Activated T-helper 17 cell treated with anti-CD3 and anti-CD28 coated beads, Interleukin-2, amount 50 U/mL, for 72 hours (primary cell): Measurements from ENCODE around the gene SDS. TPM values are rescaled to one million over a fixed set of nuclear protein-coding genes. Genes with fewer than 3 reads are reported as not detected.

ENCODE experiments used
- ATAC-seq: fragments of 150-1000 bp; cut with Tn5 transposase; replicated peaks from 2 replicates; pipeline ENCODE4 v1.10.0; 2021; ENCODE audit warnings: mild to moderate bottlenecking, moderate library complexity
- H3K27ac Mint-ChIP-seq: one replicate; pipeline ENCODE4 v1.8.0; 2022; ENCODE audit warnings: mixed read lengths
- H3K27me3 Mint-ChIP-seq: one replicate; pipeline ENCODE4 v1.8.0; 2022; ENCODE audit warnings: mixed read lengths
- H3K36me3 Mint-ChIP-seq: one replicate; pipeline ENCODE4 v1.8.0; 2022; ENCODE audit warnings: low read depth, mild to moderate bottlenecking, mixed read lengths
- H3K4me1 Mint-ChIP-seq: one replicate; pipeline ENCODE4 v1.8.0; 2022; ENCODE audit warnings: mixed read lengths
- H3K4me3 Mint-ChIP-seq: one replicate; pipeline ENCODE4 v1.8.0; 2022; ENCODE audit warnings: mild to moderate bottlenecking, mixed read lengths
- H3K9me3 Mint-ChIP-seq: one replicate; pipeline ENCODE4 v1.8.0; 2022; ENCODE audit warnings: mixed read lengths
- total RNA-seq, 2 donors: library from RNA; stranded (reverse); gene quantifications; one replicate each; pipeline ENCODE4 v1.2.3, GENCODE V29; 2022

Gene SDS
- total RNA-seq, 2 donors from 2014 or later, result not detected

DNA sequence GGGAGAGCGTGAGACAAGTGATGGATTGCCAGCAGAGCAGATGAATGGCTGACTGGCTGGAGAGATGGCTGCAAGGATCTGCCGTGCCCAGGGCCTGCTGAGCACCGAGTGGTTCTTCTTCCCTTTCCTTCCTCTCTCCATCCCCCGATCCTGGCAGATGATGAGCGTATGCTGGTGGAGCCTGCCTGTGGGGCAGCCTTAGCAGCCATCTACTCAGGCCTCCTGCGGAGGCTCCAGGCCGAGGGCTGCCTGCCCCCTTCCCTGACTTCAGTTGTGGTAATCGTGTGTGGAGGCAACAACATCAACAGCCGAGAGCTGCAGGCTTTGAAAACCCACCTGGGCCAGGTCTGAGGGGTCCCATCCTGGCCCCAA, 34.0 kb upstream of the SDS start:
- no peaks in the 10 kb centered on the region for H3K36me3 Mint-ChIP-seq
- ATAC-seq, result no peak
- no peak overlapping the region for H3K4me3 Mint-ChIP-seq
- no peak overlapping the region for H3K27ac Mint-ChIP-seq
- no peaks in the 10 kb centered on the region for H3K4me1 Mint-ChIP-seq
- peaks cover 14% of the 10 kb centered on the region for H3K27me3 Mint-ChIP-seq
- no peaks in the 10 kb centered on the region for H3K9me3 Mint-ChIP-seq

DNA sequence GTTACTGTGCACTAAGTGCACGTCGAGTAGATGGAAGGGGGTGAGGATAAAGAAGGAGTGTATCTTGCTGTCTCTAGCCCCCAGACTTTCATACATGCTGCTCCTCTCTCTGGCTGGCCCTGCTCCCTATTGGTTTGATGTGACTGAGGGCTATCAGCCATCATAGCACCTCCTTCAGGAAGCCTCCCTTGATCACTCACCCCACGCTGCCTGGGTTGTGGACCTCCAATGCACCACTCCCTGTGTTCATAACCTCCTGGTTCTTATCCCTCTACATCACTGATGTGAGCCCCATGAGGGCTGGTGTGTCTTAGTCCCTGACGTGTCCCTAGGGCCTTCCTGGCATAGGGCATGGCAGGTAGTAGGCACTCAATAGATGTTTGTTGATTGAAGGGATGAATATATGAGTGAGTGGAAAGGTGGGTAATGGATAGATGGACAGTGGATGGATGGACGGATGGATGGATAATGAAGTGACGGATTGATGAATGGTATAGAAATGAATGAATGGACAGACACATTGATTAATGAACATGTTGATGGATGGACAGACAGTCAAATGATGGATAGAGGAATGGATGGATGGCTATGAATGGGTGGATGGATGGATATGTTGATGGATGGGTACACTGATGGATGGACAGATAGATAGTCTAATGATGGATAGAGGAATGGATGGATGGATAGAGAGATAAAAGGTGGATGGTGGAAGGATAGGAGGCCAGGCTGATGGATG, 33.5 kb upstream of the SDS start:
- ATAC-seq, result no peak
- Mint-ChIP-seq H3K27ac (no peak overlapping the region), H3K36me3 (no peaks in the 10 kb centered on the region), H3K9me3 (no peaks in the 10 kb centered on the region), H3K4me1 (no peaks in the 10 kb centered on the region), H3K4me3 (no peak overlapping the region), H3K27me3 (peaks cover 19% of the 10 kb centered on the region)

DNA sequence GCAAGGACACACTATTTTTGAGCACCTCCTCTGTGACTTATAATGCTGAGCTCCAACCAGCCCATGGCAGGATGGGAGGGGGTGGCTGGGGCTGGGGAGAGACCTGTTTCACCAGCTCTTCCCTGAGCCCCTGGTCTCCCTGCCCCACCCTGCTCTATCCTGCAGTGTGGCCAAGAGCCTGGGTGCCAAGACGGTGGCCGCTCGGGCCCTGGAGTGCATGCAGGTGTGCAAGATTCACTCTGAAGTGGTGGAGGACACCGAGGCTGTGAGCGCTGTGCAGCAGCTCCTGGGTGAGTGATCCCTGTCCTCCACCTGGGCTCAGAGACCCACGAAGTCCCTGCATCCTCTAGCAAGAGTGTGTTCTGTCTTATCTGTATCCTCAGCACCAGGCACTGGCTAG, 32.9 kb upstream of the SDS start:
- no peaks in the 10 kb centered on the region for H3K9me3 Mint-ChIP-seq
- H3K36me3 Mint-ChIP-seq, result no peaks in the 10 kb centered on the region
- H3K4me1 Mint-ChIP-seq, result no peaks in the 10 kb centered on the region
- H3K4me3 Mint-ChIP-seq, result no peak overlapping the region
- H3K27ac Mint-ChIP-seq, result no peak overlapping the region
- no peak for ATAC-seq
- peaks cover 20% of the 10 kb centered on the region for H3K27me3 Mint-ChIP-seq

DNA sequence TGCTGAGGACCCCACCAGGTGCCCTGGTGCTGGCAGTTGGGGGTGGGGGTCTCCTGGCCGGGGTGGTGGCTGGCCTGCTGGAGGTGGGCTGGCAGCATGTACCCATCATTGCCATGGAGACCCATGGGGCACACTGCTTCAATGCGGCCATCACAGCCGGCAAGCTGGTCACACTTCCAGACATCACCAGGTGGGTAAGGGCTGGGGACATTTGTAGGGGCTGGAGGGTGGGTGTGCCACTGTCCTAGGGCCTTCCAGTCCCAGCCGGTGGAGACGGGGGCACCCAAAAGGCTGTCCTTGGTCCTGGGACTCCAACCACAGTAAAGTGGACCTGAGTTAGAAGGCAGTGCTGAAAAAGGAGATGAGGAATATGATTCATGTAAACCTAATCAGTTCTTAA, 31.7 kb upstream of the SDS start:
- H3K4me3 Mint-ChIP-seq, result no peak overlapping the region
- no peaks in the 10 kb centered on the region for H3K9me3 Mint-ChIP-seq
- peaks cover 19% of the 10 kb centered on the region for H3K27me3 Mint-ChIP-seq
- no peaks in the 10 kb centered on the region for H3K4me1 Mint-ChIP-seq
- H3K36me3 Mint-ChIP-seq, result no peaks in the 10 kb centered on the region
- H3K27ac Mint-ChIP-seq, result no peak overlapping the region
- no peak for ATAC-seq

DNA sequence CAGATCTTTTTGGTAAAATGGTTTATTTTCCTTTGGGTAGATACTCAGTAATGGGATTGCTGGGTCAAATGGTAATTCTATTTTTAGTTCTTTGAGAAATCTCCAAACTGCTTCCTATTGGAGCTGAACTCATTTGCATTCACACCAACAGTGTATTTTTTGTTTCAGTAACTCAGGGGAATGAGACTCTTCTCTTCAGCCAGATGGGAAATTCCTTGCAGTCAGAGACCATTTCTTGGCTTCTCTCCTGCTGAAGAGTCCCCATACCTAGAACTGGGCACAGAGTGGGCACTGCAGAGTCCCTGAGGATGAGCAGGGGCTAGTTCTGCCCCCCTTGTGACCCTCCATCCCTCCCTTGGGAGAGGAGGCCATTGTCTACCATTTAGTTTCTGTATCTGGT, 29.3 kb upstream of the SDS start:
- Mint-ChIP-seq H3K4me3 (no peak overlapping the region), H3K27me3 (peaks cover 22% of the 10 kb centered on the region), H3K36me3 (no peaks in the 10 kb centered on the region), H3K27ac (no peak overlapping the region), H3K4me1 (no peaks in the 10 kb centered on the region), H3K9me3 (peaks cover 5% of the 10 kb centered on the region)
- no peak for ATAC-seq

DNA sequence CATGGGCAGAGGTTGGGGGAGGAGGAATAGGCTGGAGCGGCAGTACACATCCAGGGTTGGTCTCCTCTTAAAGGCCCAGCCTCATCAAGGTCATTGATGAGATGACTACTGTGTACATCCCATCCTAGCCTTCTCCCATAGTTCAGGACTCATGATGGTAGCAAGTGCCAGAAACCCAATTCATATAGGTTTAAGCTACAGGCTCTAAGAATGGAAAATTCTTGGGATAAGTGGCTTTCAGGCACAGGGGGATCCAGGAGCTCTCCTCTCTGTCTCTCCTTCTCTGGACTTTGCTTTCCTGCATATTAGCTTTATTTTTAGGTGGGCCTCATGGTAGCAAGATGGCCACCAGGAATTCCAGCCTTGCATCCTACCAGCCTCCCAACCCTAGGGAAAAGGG, 24.8 kb upstream of the SDS start:
- H3K27ac Mint-ChIP-seq, result no peak overlapping the region
- no peak for ATAC-seq
- no peaks in the 10 kb centered on the region for H3K36me3 Mint-ChIP-seq
- no peak overlapping the region for H3K4me3 Mint-ChIP-seq
- H3K4me1 Mint-ChIP-seq, result no peaks in the 10 kb centered on the region
- peaks cover 22% of the 10 kb centered on the region for H3K27me3 Mint-ChIP-seq
- peaks cover 5% of the 10 kb centered on the region for H3K9me3 Mint-ChIP-seq

DNA sequence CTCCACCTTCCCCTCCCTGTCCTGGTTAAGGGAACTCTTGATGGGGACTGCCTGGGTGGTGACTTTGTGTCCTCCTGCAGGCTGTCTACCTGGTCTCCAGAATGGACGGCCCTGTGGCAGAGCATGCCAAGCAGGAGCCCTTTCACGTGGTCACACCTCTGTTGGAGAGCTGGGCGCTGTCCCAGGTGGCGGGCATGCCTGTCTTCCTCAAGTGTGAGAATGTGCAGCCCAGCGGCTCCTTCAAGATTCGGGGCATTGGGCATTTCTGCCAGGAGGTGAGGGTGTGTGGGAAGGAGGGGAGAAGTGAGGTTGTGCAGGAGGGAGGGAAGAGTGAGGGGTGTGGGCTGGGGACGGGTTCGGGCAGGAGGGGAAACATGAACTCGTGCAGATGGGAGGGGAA, 24.2 kb upstream of the SDS start:
- H3K27me3 Mint-ChIP-seq, result peaks cover 22% of the 10 kb centered on the region
- no peak overlapping the region for H3K27ac Mint-ChIP-seq

DNA sequence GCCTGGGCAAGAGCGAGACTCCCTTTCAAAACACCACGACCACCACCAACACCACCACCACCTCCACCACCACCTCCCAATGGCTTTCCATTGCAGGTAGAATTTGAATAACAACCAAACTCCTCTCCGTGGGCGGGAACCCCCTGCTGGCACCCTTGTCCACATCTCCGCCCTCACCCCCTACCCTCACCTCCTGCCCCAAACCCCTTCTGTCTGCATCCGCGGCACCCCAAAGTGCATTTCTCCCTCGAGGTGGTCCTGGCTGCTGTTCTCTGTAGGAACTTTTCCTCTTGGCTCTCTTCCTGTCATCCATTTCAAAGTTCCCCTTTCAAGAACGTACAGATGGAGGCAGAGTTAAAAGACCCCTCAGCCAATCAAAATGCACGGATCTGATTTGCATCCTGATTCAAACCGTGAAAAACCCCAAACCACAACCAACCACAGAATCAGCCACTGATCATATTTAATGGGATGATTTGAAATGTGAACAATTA, 22.3 kb upstream of the SDS start:
- Mint-ChIP-seq H3K4me1 (peaks cover 4% of the 10 kb centered on the region), H3K27me3 (peaks cover 14% of the 10 kb centered on the region), H3K36me3 (no peaks in the 10 kb centered on the region), H3K9me3 (peaks cover 5% of the 10 kb centered on the region), H3K4me3 (no peak overlapping the region), H3K27ac (no peak overlapping the region)
- no peak for ATAC-seq

More for the DNA sequence above, 24.2 kb upstream of the SDS start:
- Mint-ChIP-seq H3K9me3 (peaks cover 5% of the 10 kb centered on the region), H3K36me3 (no peaks in the 10 kb centered on the region), H3K4me3 (no peak overlapping the region), H3K4me1 (no peaks in the 10 kb centered on the region)
- ATAC-seq, result no peak

DNA sequence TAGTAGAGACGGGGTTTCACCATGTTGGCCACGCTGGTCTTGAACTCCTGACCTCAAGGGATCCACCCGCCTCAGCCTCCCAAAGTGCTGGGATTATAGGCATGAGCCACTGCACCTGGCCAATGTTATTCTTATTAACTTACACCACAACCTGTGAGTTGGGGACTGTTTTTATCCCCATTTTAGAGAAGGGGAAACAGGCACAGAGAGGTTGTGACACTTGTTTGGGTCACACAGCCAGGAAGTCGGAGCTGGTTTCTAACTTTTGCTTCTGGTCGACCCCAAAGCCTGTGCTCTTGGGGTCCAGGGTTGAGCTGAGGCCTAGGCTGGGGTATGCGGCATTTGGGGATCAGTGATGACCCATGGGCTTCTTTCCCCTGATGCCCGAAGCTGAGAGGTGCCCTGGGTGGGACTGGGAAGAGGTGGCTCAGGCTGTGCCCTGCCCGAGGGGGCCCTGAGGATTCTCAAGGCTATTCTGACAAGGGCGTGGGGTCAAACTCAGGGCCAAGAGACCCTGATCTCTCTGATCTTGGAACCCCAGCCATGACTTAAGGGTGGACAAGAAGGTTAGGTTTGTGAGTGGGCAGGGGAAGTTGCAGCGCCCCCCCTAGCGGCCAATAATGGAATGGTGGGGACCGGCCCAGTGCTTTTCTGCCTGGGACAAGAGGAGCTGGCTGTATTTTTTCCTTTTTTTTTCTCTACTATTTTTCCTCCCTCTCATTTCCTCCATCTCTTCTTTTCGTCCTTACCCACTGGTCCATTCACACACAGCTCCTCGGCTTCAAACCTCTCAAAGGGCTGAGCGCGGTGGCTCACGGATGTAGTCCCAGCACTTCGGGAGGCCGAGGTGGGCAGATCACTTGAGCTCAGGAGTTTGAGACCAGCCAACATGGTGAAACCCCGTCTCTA, 21.5 kb upstream of the SDS start:
- Mint-ChIP-seq H3K4me3 (no peak overlapping the region), H3K36me3 (no peaks in the 10 kb centered on the region), H3K27me3 (peaks cover 11% of the 10 kb centered on the region), H3K9me3 (peaks cover 3% of the 10 kb centered on the region), H3K27ac (no peak overlapping the region), H3K4me1 (peaks cover 4% of the 10 kb centered on the region)
- ATAC-seq, result peak; percentile 47

DNA sequence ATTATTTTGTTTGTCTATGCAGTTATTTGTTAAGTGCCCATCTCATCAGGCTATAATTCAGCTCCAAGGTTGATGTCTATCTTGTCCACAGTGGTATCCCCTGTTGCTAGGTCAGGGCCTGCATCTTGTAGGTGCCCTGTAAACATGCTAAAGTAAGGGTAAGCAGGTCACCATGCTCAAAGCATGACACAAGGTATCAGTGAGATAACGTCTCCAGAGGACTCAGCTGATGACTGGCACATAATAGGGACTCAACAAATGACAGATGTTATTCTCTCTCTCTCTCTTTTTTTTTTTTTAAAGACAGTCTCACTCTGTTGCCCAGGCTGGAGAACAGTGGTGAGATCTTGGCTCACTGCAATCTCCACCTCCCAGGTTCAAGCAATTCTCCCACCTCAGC, 20.8 kb upstream of the SDS start:
- no peak overlapping the region for H3K27ac Mint-ChIP-seq
- no peaks in the 10 kb centered on the region for H3K36me3 Mint-ChIP-seq
- H3K27me3 Mint-ChIP-seq, result peaks cover 6% of the 10 kb centered on the region
- peaks cover 4% of the 10 kb centered on the region for H3K4me1 Mint-ChIP-seq
- ATAC-seq, result no peak
- no peaks in the 10 kb centered on the region for H3K9me3 Mint-ChIP-seq
- H3K4me3 Mint-ChIP-seq, result no peak overlapping the region

DNA sequence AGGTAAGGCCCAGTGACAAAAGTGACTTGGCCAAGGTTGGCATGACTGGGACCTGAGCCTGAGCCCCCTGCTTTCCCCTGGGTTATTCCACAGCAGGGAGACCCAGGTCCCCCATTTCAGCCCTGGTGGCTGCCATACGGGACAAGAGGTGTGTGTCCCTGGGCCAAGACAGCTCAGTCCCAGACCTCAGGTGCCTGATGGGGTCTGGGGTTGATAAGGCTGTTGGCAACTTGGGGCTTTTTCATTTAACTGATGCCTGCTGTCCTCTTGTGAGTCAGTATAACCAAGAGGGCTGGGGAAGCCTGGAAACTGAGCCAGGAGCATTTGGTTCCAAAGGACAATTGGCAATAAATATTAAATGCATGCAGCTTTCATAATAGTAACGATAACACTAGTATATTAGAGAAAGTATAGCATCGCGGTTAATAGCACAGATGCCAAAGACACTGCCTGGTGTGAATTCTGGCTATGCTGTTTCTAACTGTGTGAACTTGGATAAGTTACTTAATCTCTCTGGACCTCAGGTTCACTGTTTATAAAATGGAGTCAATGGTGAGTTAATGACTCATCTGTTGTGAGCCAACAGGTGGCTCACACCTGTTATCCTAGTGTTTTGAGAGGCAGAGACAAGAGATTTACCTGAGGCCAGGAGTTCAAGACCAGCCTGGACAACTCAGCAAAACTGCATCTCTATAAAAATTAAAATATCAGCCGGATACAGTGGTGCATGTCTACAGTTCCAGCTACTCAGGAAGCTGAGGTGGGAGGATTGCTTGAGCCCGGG, 19.4 kb upstream of the SDS start:
- no peak overlapping the region for H3K4me3 Mint-ChIP-seq

DNA sequence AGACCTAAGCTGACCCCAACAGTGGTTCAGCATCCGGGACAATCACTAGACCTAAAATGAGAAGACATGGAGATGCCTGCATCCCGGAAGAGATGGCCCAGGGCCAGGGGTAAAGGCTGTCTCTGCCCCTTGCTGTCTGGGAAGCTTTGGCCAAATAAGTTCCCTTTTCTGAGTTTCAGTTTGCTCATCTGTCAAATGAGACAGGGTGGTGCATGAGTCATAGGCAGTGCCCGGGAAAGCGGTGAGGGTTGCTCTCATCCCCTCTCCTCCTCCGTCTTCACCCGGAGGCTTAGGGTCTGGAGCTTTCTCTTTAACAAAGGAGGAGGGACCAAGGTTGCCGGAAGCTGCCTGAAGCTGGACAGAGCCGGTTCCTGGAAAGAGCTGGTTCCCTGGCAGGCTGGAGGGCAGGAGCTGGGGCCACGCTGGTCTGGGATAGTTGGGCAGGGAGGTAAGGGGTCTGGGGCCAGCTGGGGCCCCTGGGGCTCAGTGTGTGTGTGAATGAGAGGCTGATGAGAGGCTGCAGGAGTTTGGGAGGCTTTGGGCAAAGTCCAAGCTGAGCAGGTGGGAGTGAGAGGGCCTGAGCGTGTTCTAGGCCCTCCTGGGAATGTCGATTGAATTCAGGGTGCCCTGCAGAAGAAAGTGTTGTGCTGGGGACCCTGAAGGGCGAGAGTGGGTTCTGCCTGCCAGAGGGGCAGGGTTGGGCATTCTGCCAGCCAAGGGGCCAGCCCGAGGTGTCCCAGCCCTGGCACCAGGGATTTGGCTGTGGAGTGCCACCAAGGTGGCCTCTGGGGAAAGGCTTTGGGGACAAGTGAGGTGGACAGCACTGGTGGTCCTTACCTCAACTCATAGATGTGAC, 18.6 kb upstream of the SDS start, which contains the start of gene SDSL:
SDSL (plus strand) TSS at position 351 of the 856 bp plus-strand sequence. CDS start 5,603 bp downstream, outside the sequence.
- peaks cover 3% of the 10 kb centered on the region for H3K27me3 Mint-ChIP-seq
- H3K36me3 Mint-ChIP-seq, result no peaks in the 10 kb centered on the region
- H3K4me3 Mint-ChIP-seq, result peak within 1 kb of the TSS; percentile 45
- H3K9me3 Mint-ChIP-seq, result no peaks in the 10 kb centered on the region
- peaks cover 4% of the 10 kb centered on the region for H3K4me1 Mint-ChIP-seq
- H3K27ac Mint-ChIP-seq, result no peak within 1 kb of the TSS
- ATAC-seq, result peak; percentile 92

More for the DNA sequence above, 19.4 kb upstream of the SDS start:
- Mint-ChIP-seq H3K27ac (no peak overlapping the region), H3K36me3 (no peaks in the 10 kb centered on the region), H3K27me3 (peaks cover 3% of the 10 kb centered on the region), H3K9me3 (no peaks in the 10 kb centered on the region), H3K4me1 (peaks cover 4% of the 10 kb centered on the region)
- no peak for ATAC-seq

DNA sequence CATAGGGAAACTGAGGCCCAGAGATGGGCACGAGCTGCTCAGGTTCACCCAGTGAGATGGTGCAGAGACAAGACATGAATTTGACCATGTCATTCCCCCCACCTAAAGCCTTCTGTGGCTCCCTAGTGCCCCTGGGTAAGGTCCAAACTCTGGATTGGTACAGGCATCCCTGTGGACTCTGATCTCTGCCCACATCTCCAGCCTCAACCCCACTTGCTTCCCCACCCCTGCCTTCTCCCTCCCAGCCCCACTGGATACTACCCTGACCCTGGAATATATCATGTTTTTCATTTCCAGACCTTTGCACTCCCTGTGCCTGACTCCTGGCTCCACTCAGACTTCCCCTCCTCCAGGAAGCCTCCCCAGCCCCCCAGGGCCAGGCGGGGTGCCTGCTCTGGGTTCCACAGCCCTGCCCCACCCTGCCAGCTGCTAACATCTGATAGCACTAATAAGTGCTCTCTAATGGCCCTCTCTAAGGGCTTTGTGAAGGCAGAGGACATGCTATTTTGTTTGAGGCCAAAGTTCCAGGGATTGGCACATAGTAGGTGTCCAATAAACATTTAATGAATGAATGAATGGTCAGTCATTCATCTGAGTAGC, 17.4 kb upstream of the SDS start:
- ATAC-seq, result no peak
- peaks cover 3% of the 10 kb centered on the region for H3K27me3 Mint-ChIP-seq
- peaks cover 4% of the 10 kb centered on the region for H3K4me1 Mint-ChIP-seq
- H3K4me3 Mint-ChIP-seq, result no peak overlapping the region
- no peak overlapping the region for H3K27ac Mint-ChIP-seq
- no peaks in the 10 kb centered on the region for H3K9me3 Mint-ChIP-seq
- no peaks in the 10 kb centered on the region for H3K36me3 Mint-ChIP-seq
